ENCODE results near the gene G6PD.

- TF ChIP-seq CTCF (IDR thresholded peaks at IDR 0.05) (no peak), POLR2A (IDR thresholded peaks at IDR 0.05) (no peak)
Measured at GRCh38 chrX:154525606-154526490, 20.8 kb downstream of the G6PD start.

Measured in thyroid gland (tissue), 4 donors.